ENCODE measurements around the gene NACAD. TPM values are rescaled to one million over a fixed set of nuclear protein-coding genes. Genes with fewer than 3 reads are reported as not detected.

Gene NACAD
- polyA plus RNA-seq, 2 of the 4 experiments (the other 2 are of a cell fraction): 0.03 to 0.43 TPM

DNA sequence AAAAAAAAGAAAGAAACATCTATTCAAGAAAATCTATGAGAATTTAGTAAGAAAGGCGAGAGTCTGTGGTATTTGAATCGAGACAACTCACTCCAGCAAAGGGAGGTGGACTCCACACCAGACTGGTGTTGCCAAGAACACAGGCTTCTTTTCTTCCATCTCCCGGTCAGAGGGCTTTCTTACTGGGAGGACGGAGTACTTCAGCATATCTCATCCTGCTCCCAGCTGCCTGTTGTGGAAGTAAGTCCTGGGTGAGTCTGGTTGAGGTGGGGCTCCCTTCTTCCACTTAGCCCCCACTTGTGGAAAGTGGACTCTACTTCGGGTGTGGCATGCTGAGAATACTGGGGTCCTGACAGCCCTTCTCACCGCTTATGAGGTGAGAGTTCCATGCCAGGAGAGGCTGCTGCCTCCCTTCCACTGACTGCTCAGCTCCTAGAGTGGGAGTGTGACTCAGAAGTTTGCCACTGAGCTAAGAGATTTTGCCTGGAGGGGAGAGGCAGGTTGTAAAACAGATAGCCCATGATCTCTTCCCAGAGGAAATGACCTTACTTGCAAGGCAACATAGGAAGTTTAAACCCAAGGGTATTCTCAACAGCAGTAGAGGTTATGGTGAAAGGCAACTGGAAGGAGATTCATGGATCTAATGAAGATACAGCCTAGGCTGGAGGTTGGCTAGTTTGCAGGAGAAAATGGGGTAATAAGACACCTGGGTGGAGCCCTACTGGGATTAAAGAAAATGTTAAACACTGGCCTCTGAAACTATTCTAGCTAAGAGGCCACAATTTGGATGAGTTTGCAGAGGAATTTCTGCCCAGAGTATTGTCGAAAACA is 3.5 kb upstream of the NACAD start:
- FAIRE-seq: no peak
- ChIA-PET CTCF (interaction anchor here (0.6 to 1.4 kb wide), 2 partner anchors 44 to 263 kb away, joined by 3 read pairs; no protein-coding TSS in a partner anchor), POLR2A (interaction anchor here (1.6 kb wide), 1 partner anchor 20 kb away, joined by 9 read pairs; the partner anchor contains the start of gene TBRG4)
- TF ChIP-seq FOXS1 (CRISPR knock-in tag; IDR thresholded peaks at IDR 0.05): no peak
- TF ChIP-seq POLR2AphosphoS2 (conservative IDR thresholded peaks at IDR 0.05; ENCODE audit: low read length): no peak
- TF ChIP-seq KDM1A (IDR thresholded peaks at IDR 0.05; ENCODE audit: low read depth): no peak
- TF ChIP-seq NR3C1 (IDR thresholded peaks at IDR 0.05): no peak
- TF ChIP-seq RAD21 (conservative IDR thresholded peaks at IDR 0.05 in 1 of 2, IDR thresholded peaks at IDR 0.05 in 1 of 2): no peak
- TF ChIP-seq RCOR1 (IDR thresholded peaks at IDR 0.05; ENCODE audit: low read depth, low read length): no peak
- TF ChIP-seq HDAC2 (IDR thresholded peaks at IDR 0.05): no peak
- no peak for TF ChIP-seq ZNF302 (CRISPR knock-in tag; IDR thresholded peaks at IDR 0.05)
- no peak for TF ChIP-seq ZC3H11A (IDR thresholded peaks at IDR 0.05)
- no peak overlapping the region for H3K4me3 ChIP-seq
- ATAC-seq: peak; percentile 54 to 56; a peak in 4 of 6 replicates
- no peak overlapping the region for H3K27ac ChIP-seq
- peak overlapping the region; percentile 36 for H3K4me2 ChIP-seq
- DNase-seq (ENCODE audit: low read depth in 1 of 2, low spot score in 1 of 2): peak; percentile 28 to 56
- H3K4me1 ChIP-seq: peaks cover 13% of the 10 kb centered on the region; the same call in 2 of the 3 replicates
- no peaks in the 10 kb centered on the region for H3K9me3 ChIP-seq
- WGBS (ENCODE audit: missing lambda C conversion rate): 48% methylated on average over 7 of the region's 7 CpGs

DNA sequence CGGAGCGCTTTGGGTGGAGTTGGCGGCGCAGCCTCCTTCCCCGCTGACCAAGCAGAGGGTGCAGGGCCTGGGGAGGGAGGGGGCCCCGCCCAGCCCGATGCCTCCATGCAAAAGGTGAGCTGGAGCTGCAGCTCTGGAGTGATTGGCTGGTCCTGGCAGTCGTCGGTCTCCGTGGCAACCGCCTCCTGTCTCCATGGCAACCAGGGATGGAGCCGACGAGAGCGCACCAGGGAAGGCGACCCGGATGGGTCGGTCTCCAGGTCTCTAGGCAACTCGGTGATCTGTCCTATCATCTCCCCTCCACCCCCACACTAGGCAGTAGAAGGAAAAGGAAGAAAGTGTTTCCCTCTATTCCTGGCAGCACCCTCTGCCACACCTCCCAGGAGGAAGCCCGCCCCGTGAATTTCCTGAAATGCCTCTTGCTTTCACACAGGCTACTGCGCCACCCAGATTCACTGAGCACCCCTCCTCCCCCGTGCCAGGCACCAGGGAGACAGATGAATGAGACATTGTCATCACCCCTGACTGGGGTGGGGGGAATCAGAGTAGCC is 647 bp upstream of the NACAD start:
- DNase-seq (ENCODE audit: low read depth in 1 of 2, low spot score in 1 of 2) (peak; percentile 58 to 61), FAIRE-seq (no peak), ATAC-seq (peak; percentile 18 to 59; a peak in 5 of 6 replicates)
- Histone ChIP-seq H3K4me1 (peaks cover 13% of the 10 kb centered on the region; the same call in 2 of the 3 replicates), H3K9me3 (no peaks in the 10 kb centered on the region), H3K27ac (peak overlapping the region; percentile 25 to 81; a peak in 4 of 6 replicates), H3K4me2 (peak overlapping the region; percentile 92), H3K4me3 (peak overlapping the region; percentile 45)
- ChIA-PET CTCF (interaction anchor here (0.8 kb wide), 1 partner anchor 12 kb away, joined by 3 read pairs; no protein-coding TSS in a partner anchor), POLR2A (no interaction called here)
- no peak for TF ChIP-seq FOSB (CRISPR knock-in tag; IDR thresholded peaks at IDR 0.05)
- peak; percentile 99 for TF ChIP-seq KDM1A (IDR thresholded peaks at IDR 0.05; ENCODE audit: low read depth)
- peak; percentile 72 for TF ChIP-seq RFX5 (IDR thresholded peaks at IDR 0.05)
- no peak for TF ChIP-seq HEYL (CRISPR knock-in tag; IDR thresholded peaks at IDR 0.05)
- TF ChIP-seq TP53 (CRISPR knock-in tag; IDR thresholded peaks at IDR 0.05): no peak
- 13% methylated on average over 19 of the region's 22 CpGs for WGBS (ENCODE audit: missing lambda C conversion rate)

DNA sequence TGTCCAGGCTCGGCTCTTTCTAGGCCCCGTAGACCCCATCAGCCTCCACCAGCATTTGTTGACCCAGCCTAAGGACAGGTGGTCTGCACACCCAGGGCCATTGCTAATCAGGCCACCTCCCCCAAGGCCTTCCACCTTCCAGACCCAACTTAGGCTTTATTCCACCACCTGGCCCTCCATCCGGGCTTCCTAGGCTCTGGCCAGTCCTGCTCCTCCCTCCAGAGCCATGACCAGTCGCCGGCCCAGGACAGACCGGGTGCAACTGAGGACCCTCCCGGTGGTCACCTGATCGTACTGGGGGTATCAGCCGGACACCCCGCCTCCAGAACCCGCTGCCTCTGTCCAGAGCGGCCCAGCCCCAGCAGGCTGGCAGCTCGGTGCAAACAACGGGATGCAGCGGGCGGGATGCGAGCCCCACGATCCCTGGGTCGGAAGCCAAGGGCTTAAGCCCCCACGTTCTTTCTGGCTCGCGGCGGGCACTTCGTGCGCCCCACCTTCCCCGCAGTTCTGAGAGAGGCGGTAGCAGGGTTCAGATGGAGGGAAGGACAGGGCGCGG is 545 bp downstream of the NACAD start:
- Histone ChIP-seq H3K4me1 (peaks cover 13% of the 10 kb centered on the region; the same call in 2 of the 3 replicates), H3K27ac (no peak overlapping the region; a peak in 2 of 6 replicates), H3K9me3 (no peaks in the 10 kb centered on the region), H3K4me2 (peak overlapping the region; percentile 92; the same call in 2 of the 3 replicates), H3K4me3 (no peak overlapping the region)
- FAIRE-seq: no peak
- no peak for ATAC-seq
- WGBS (ENCODE audit: missing lambda C conversion rate): 89% methylated on average over 15 of the region's 29 CpGs
- ChIA-PET POLR2A (no interaction called here), CTCF (no interaction called here)
- no peak for TF ChIP-seq KDM5A (IDR thresholded peaks at IDR 0.05)
- TF ChIP-seq CHD2 (IDR thresholded peaks at IDR 0.05; ENCODE audit: low read length, partially characterized antibody): no peak
- no peak for TF ChIP-seq NFE2L2 (conservative IDR thresholded peaks at IDR 0.05; ENCODE audit: low read length)
- no peak for TF ChIP-seq POLR2A (IDR thresholded peaks at IDR 0.05; ENCODE audit: low read length)
- no peak for TF ChIP-seq FOSL2 (IDR thresholded peaks at IDR 0.05)
- TF ChIP-seq FOSL2 (CRISPR knock-in tag; IDR thresholded peaks at IDR 0.05): no peak
- DNase-seq (ENCODE audit: low read depth in 1 of 2, low spot score in 1 of 2): no peak
